NCI-H69 (cell line): ENCODE measurements around the gene SCAMP4.
A peak's percentile ranks its signal among the peaks of the same experiment; 100 is the strongest.

Experiments used
- DNase-seq: peaks from one replicate; lab custom pipeline; 2025; lab: John Stamatoyannopoulos, UW

Gene SCAMP4

GRCh38 chr19:1938071-1938470 is 32.9 kb downstream of the SCAMP4 start:
- DNase-seq: no peak

GRCh38 chr19:1941146-1942077 is 36.2 kb downstream of the SCAMP4 start, which contains the start of gene CSNK1G2:
Gene CSNK1G2, plus strand, starts transcription at chr19:1941172. Its CDS starts 28,601 bp downstream, at chr19:1969773.
- DNase-seq: no peak

- DNase-seq: peak; percentile 84
Measured at GRCh38 chr19:1942078-1942933, 37.1 kb downstream of the SCAMP4 start.

GRCh38 chr19:1942934-1943555 is 37.8 kb downstream of the SCAMP4 start:
- DNase-seq: peak; percentile 49

- no peak for DNase-seq
Measured at GRCh38 chr19:1943661-1944087, 38.5 kb downstream of the SCAMP4 start.

- no peak for DNase-seq
Measured at GRCh38 chr19:1944088-1944915, 39.1 kb downstream of the SCAMP4 start.

GRCh38 chr19:1944916-1945561 is 39.8 kb downstream of the SCAMP4 start:
- DNase-seq: no peak

- peak; percentile 75 for DNase-seq
Measured at GRCh38 chr19:1945899-1946298, 40.7 kb downstream of the SCAMP4 start.

- no peak for DNase-seq
Measured at GRCh38 chr19:1947651-1948209, 42.5 kb downstream of the SCAMP4 start.

- no peak for DNase-seq
Measured at GRCh38 chr19:1949304-1950101, 44.3 kb downstream of the SCAMP4 start.

GRCh38 chr19:1950640-1951039 is 45.4 kb downstream of the SCAMP4 start:
- DNase-seq: no peak

- no peak for DNase-seq
Measured at GRCh38 chr19:1952635-1953034, 47.4 kb downstream of the SCAMP4 start.

GRCh38 chr19:1953037-1953436 is 47.8 kb downstream of the SCAMP4 start:
- no peak for DNase-seq

GRCh38 chr19:1953441-1954094 is 48.4 kb downstream of the SCAMP4 start:
- DNase-seq: no peak

GRCh38 chr19:1954532-1954933 is 49.3 kb downstream of the SCAMP4 start:
- DNase-seq: no peak

GRCh38 chr19:1955171-1956121 is 50.2 kb downstream of the SCAMP4 start:
- DNase-seq: no peak

- DNase-seq: no peak
Measured at GRCh38 chr19:1956122-1956494, 50.9 kb downstream of the SCAMP4 start.
